Kidney (tissue), 14 donors: ENCODE data around the gene BAD. TPM values are rescaled to one million over a fixed set of nuclear protein-coding genes. Genes with fewer than 3 reads are reported as not detected.

ENCODE experiments used
- DNase-seq, 5 donors: peaks; one replicate each; pipeline ENCODE4 v3.0.0-alpha.2; 2013 to 2020
- FAIRE-seq: peaks from 2 replicates; lab custom pipeline; 2012; peaks lifted over from hg19 to GRCh38; lab: Jason Lieb, UNC
- H3K27ac ChIP-seq, 2 donors: one replicate each; pipeline ENCODE4 v1.7.0; 2013; ENCODE audit warnings: low read depth in 2 of 2, low read length in 2 of 2, inconsistent platforms in 1 of 2
- H3K27me3 ChIP-seq: one replicate; pipeline ENCODE4 v1.7.1; 2013; ENCODE audit warnings: low read length, inconsistent platforms; ENCODE audit not compliant: control insufficient read depth, insufficient read depth
- H3K36me3 ChIP-seq, 3 donors: one replicate each; pipeline versions ENCODE4 v1.7.0 to v1.7.1; 2013; ENCODE audit warnings: low read length in 3 of 3, control low read depth in 1 of 3, inconsistent platforms in 1 of 3; ENCODE audit not compliant: insufficient read depth in 3 of 3, control insufficient read depth in 2 of 3
- H3K4me1 ChIP-seq, 3 donors: one replicate each; pipeline versions ENCODE4 v1.7.0 to v1.7.1; 2013; ENCODE audit warnings: low read length in 3 of 3, inconsistent platforms in 1 of 3, low read depth in 1 of 3; ENCODE audit not compliant: control insufficient read depth in 2 of 3, insufficient read depth in 2 of 3
- H3K4me3 ChIP-seq, 3 donors: one replicate each; pipeline versions ENCODE4 v1.7.0 to v1.8.1; 2013; ENCODE audit warnings: low read length in 3 of 3, control low read depth in 1 of 3, inconsistent platforms in 1 of 3
- H3K9ac ChIP-seq, 3 donors: one replicate each; pipeline versions ENCODE4 v1.7.0 to v1.7.1; 2013; ENCODE audit warnings: low read length in 3 of 3, control low read depth in 1 of 3, inconsistent platforms in 1 of 3
- H3K9me3 ChIP-seq, 3 donors: one replicate each; pipeline versions ENCODE4 v1.7.0 to v1.7.1; 2013; ENCODE audit warnings: low read length in 3 of 3, control low read depth in 1 of 3, inconsistent platforms in 1 of 3; ENCODE audit not compliant: control insufficient read depth in 2 of 3, insufficient read depth in 1 of 3
- CTCF ChIP-seq: IDR thresholded peaks from 3 replicates; pipeline ENCODE4 v1.5.1; 2012; ENCODE audit warnings: mild to moderate bottlenecking, moderate library complexity, borderline replicate concordance; ENCODE audit not compliant: insufficient read depth; ENCODE audit errors: extremely low read depth
- intact Hi-C: fragments of 100-400 bp; cut with DNase I; formaldehyde crosslinking; loops from one replicate; pipeline ENCODE4 v1.11.1; 2022
- polyA plus RNA-seq: library from polyadenylated mRNA; stranded (reverse); fragments of 350-450 nt; fragmentation: Illumina TruSeq; extraction: RNeasy Lipid Tissue Mini Kit (QIAGEN cat#74804); gene quantifications from one replicate; pipeline ENCODE4 v1.2.3, GENCODE V29; 2014; ENCODE audit warnings: low read depth, low replicate concordance; ENCODE audit not compliant: insufficient read depth
- total RNA-seq: library from RNA; stranded (reverse); fragmentation: NEBNext Ultra II Directional; extraction: Animal tissue kit (Norgen Biotek cat#: 25700); gene quantifications from one replicate; pipeline ENCODE4 v1.2.1, GENCODE V29; 2021
- donor health status: control.
- donor health status: control.
- donor health status: control.
- donor health status: control.
- donor health status: control.
- donor health status: DM: yes; HTN: yes; CAD: no.
- donor health status: Normal renal cell carcinoma (clear cell type).

Gene BAD
- total and polyA plus RNA-seq, 2 donors from 2014 or later: 59.8 to 157 TPM

DNA sequence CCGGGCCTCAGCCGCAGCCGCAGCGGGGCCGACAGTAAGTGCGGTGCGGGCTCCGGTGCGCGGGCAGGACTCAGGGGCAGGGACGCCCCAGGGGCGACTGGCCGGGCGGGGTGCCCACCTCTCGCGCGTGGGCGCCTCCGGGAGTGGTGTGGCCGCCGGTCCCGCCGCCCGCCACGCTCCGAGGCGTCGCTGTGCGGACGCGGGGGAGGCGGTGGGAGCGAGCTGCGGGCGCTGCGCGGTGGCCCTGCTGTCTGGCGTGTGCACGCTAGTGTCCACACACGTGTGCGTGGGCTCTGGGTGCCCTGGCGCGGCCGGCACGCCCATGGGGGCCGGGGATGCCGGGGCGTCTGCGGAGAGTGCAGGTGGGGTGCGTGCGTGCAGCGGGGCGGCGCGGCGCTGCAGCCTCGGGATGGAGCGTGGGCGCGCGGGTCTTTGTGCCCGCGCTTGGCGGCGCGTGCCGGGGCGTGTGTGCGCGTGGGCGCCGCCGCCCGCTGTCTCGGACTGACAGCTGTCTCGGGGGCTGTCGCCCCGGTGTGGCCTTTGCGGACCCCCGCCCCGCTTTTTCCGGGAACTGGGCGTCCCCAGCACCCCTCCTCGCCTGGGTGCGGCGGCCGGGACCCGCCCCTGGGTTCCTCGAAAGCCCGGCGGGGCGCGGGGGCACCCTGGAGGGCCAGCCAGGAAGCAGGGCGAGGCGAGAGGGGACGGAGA, 7.4 kb upstream of the BAD start:
- H3K9me3 ChIP-seq: no peaks in the 10 kb centered on the region
- TF ChIP-seq CTCF: no peak
- no peak overlapping the region for H3K9ac ChIP-seq
- DNase-seq: peak in 1 of 5 donors; percentile 49
- peaks cover 34% of the 10 kb centered on the region for H3K27me3 ChIP-seq
- peaks cover 0 to 3% (median 0%) of the 10 kb centered on the region in 3 donors for H3K4me1 ChIP-seq
- H3K36me3 ChIP-seq: no peaks in the 10 kb centered on the region
- FAIRE-seq: no peak
- intact Hi-C loops: no loop called here
- no peak overlapping the region for H3K27ac ChIP-seq
- no peak overlapping the region for H3K4me3 ChIP-seq

DNA sequence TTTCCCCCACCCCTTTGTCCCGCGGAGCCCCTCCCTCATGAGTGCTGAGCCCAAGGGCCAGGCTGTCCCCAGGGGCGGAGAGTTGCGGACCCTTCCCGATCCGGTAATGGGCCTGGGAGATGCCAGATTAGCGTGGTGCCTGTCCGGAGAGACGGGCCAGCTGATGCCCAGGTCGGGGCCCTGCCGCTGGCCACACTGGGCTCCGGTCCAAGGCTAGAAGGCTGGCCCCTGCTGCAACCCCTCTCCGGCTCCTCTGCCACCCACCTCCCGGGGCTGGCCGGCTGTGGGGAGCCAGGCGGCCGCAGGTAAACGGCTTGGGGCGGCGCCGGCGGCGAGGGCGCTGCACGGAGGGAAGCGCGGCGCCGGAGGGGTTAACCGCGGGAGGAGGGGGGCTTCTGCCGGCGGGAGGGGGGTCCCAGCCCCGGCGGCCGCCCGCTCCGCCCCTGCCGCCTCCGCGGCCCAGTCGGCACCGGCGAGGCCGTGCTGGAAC, 6.8 kb upstream of the BAD start, which contains the start of gene KCNK4:
Gene KCNK4, plus strand, starts transcription at position 41 of the 490 bp plus-strand sequence. CDS start 1,717 bp downstream, outside the sequence.
- Histone ChIP-seq H3K27ac (no peak within 1 kb of the TSS), H3K36me3 (no peaks in the 10 kb centered on the region), H3K27me3 (peaks cover 29% of the 10 kb centered on the region), H3K9me3 (no peaks in the 10 kb centered on the region), H3K4me3 (no peak within 1 kb of the TSS), H3K4me1 (peaks cover 0 to 6% (median 0%) of the 10 kb centered on the region in 3 donors), H3K9ac (no peak within 1 kb of the TSS)
- FAIRE-seq: no peak
- no peak for TF ChIP-seq CTCF
- intact Hi-C loops: no loop called here
- peak in 2 of 5 donors; percentile 62 to 77 for DNase-seq

DNA sequence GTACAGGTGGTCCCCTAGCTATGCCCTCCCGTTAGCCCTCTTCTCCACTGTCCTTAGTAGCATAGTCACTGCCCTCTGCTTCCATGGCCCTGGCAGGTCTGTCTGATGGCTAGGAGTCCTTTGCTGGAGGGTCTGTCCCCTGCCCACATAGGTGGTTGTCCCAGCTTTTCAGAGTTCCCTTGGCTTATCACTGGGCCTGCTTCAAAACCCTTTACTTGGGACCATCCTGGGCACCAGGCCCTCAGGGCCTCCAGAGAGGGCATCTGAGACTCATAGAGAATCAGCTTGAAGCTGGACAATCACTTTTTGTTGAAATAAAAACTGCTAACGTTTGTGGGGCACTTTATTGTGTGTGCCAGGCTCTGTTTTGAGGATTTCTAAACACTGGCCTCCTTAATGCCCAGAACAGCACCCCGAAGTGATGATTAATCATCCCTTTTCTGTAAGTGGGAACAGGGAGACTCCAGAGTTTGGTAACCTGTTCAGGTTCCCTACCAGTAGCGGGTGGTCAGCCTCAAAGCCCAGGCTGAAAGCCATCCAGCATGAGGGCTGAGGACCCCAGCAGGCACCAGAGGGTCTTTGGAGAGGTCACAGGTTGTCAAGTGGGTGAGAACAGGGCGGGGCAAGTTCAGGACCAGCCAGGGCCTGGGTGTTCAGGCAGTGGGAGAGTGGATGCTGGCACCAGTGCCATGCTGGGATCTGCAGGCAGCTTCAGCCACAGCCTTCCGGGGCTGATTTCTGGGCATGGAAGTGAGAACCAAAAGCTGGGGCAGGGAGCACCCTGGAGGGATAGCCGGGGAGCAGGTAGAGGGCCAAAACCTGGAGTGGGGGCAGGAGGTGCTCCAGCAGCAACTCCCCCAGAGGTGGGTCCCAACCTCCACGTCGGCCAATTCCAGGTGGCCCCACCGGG, 6.1 kb upstream of the BAD start:
- H3K27ac ChIP-seq: no peak overlapping the region
- peaks cover 0 to 11% (median 0%) of the 10 kb centered on the region in 3 donors for H3K4me1 ChIP-seq
- intact Hi-C loops: no loop called here
- no peak overlapping the region for H3K4me3 ChIP-seq
- no peaks in the 10 kb centered on the region for H3K9me3 ChIP-seq
- FAIRE-seq: no peak
- H3K27me3 ChIP-seq: peaks cover 23% of the 10 kb centered on the region
- DNase-seq: peak in 2 of 5 donors; percentile 45 to 64
- no peak overlapping the region for H3K9ac ChIP-seq
- TF ChIP-seq CTCF: no peak
- no peaks in the 10 kb centered on the region for H3K36me3 ChIP-seq
